Liver (tissue), 9 donors: ENCODE results near the gene WDR75. TPM values are rescaled to one million over a fixed set of nuclear protein-coding genes. Genes with fewer than 3 reads are reported as not detected.
A peak's percentile ranks its signal among the peaks of the same experiment; 100 is the strongest.

Source experiments
- DNase-seq: peaks from one replicate; pipeline ENCODE4 v3.0.0-alpha.2; 2017; ENCODE audit warnings: low spot score
- H3K27ac ChIP-seq, 2 donors: one replicate each; pipeline ENCODE4 v1.7.0; 2013; ENCODE audit warnings: inconsistent platforms in 2 of 2, low read length in 2 of 2, control low read depth in 1 of 2, low read depth in 1 of 2, mild to moderate bottlenecking in 1 of 2
- H3K27me3 ChIP-seq, 4 donors: one replicate each; pipeline versions ENCODE4 v1.6.1 to v1.7.0; 2013; ENCODE audit warnings: low read length in 3 of 4, inconsistent platforms in 1 of 4, mild to moderate bottlenecking in 1 of 4, moderate library complexity in 1 of 4; ENCODE audit not compliant: control insufficient read depth in 4 of 4, insufficient read depth in 4 of 4
- H3K36me3 ChIP-seq, 4 donors: one replicate each; pipeline versions ENCODE4 v1.6.1 to v1.7.0; 2013; ENCODE audit warnings: low read length in 3 of 4, mild to moderate bottlenecking in 3 of 4, low read depth in 1 of 4, moderate library complexity in 1 of 4; ENCODE audit not compliant: control insufficient read depth in 4 of 4, insufficient read depth in 3 of 4
- H3K4me1 ChIP-seq, 4 donors: one replicate each; pipeline versions ENCODE4 v1.6.1 to v1.7.0; 2013; ENCODE audit warnings: low read length in 3 of 4, mild to moderate bottlenecking in 3 of 4, moderate library complexity in 1 of 4; ENCODE audit not compliant: control insufficient read depth in 4 of 4, insufficient read depth in 4 of 4
- H3K4me3 ChIP-seq, 3 donors: one replicate each; pipeline versions ENCODE4 v1.6.1 to v1.7.0; 2013; ENCODE audit warnings: low read length in 3 of 3, control low read depth in 1 of 3, low read depth in 1 of 3, mild to moderate bottlenecking in 1 of 3
- H3K9ac ChIP-seq, 2 donors: one replicate each; pipeline ENCODE4 v1.7.0; 2013; ENCODE audit warnings: low read length in 2 of 2, mild to moderate bottlenecking in 2 of 2, moderate library complexity in 2 of 2, control low read depth in 1 of 2, low read depth in 1 of 2
- H3K9me3 ChIP-seq, 4 donors: one replicate each; pipeline versions ENCODE4 v1.6.1 to v1.7.0; 2013; ENCODE audit warnings: low read length in 3 of 4; ENCODE audit not compliant: control insufficient read depth in 4 of 4
- ATF3 ChIP-seq: IDR thresholded peaks from 2 replicates; pipeline ENCODE4 v1.6.1; 2016; ENCODE audit warnings: antibody characterized with exemption
- EGR1 ChIP-seq, 2 donors: IDR thresholded peaks; 2 replicates each; pipeline ENCODE4 v1.6.1; 2016 to 2018; ENCODE audit warnings: antibody characterized with exemption in 2 of 2, low read depth in 2 of 2
- FOXA1 ChIP-seq: IDR thresholded peaks from 2 replicates; pipeline ENCODE4 v1.6.1; 2016; ENCODE audit warnings: antibody characterized with exemption
- FOXA2 ChIP-seq: IDR thresholded peaks from 2 replicates; pipeline ENCODE4 v1.6.1; 2016; ENCODE audit warnings: antibody characterized with exemption
- GABPA ChIP-seq, 2 donors: IDR thresholded peaks in 1 of 2; conservative IDR thresholded peaks in 1 of 2; 2 replicates each; pipeline ENCODE4 v1.6.1; 2016; ENCODE audit warnings: antibody characterized with exemption in 2 of 2, mild to moderate bottlenecking in 1 of 2, moderate library complexity in 1 of 2
- HNF4A ChIP-seq, 2 donors: conservative IDR thresholded peaks; 2 replicates each; pipeline ENCODE4 v1.6.1; 2016; ENCODE audit warnings: antibody characterized with exemption in 2 of 2, mild to moderate bottlenecking in 2 of 2
- HNF4G ChIP-seq: IDR thresholded peaks from 2 replicates; pipeline ENCODE4 v1.6.1; 2016; ENCODE audit warnings: antibody characterized with exemption
- JUND ChIP-seq, 2 donors: IDR thresholded peaks; 2 replicates each; pipeline ENCODE4 v1.6.1; 2016; ENCODE audit warnings: antibody characterized with exemption in 2 of 2
- NR2F2 ChIP-seq: IDR thresholded peaks from 2 replicates; pipeline ENCODE4 v1.6.1; 2016; ENCODE audit warnings: antibody characterized with exemption
- RAD21 ChIP-seq, 2 donors: IDR thresholded peaks; 2 replicates each; pipeline ENCODE4 v1.6.1; 2016; ENCODE audit warnings: antibody characterized with exemption in 2 of 2, mild to moderate bottlenecking in 2 of 2
- RXRA ChIP-seq, 2 donors: IDR thresholded peaks; 2 replicates each; pipeline ENCODE4 v1.6.1; 2017 to 2018; ENCODE audit warnings: antibody characterized with exemption in 2 of 2, mild to moderate bottlenecking in 1 of 2
- SP1 ChIP-seq: IDR thresholded peaks from 2 replicates; pipeline ENCODE4 v1.6.1; 2018; ENCODE audit warnings: antibody characterized with exemption, mild to moderate bottlenecking
- TAF1 ChIP-seq: conservative IDR thresholded peaks from 2 replicates; pipeline ENCODE4 v1.6.1; 2016; ENCODE audit warnings: antibody characterized with exemption, mild to moderate bottlenecking
- YY1 ChIP-seq: IDR thresholded peaks from 2 replicates; pipeline ENCODE4 v1.6.1; 2016; ENCODE audit warnings: antibody characterized with exemption, mild to moderate bottlenecking
- WGBS: extraction: QIAGEN DNeasy Blood & Tissue Kit; methylation state at CpG from one replicate; pipeline ENCODE4 v1.1.7; 2013; 5-methylcytosine and 5-hydroxymethylcytosine counted together
- polyA plus RNA-seq, 2 donors: library from polyadenylated mRNA; stranded (reverse) in 1 of 2; unstranded in 1 of 2; fragments of 200-250 nt in 1 of 2; fragments of >200 nt in 1 of 2; fragmentation: Nextera tagmentation in 1 of 2; extraction: Ambion mirVana in 1 of 2; gene quantifications; one replicate each; pipeline versions ENCODE4 v1.2.1 to v1.2.3, GENCODE V29; 2013 to 2015
- total RNA-seq, 2 donors: library from RNA; depleted of rRNA; stranded (reverse); fragments of >200 nt; gene quantifications; one replicate each; pipeline ENCODE4 v1.2.3, GENCODE V29; 2014
- TF ChIP-seq, protein P1 (sequence below): fragments of 150-350 bp; IDR thresholded peaks from 2 replicates; pipeline ENCODE4 v1.5.1; 2017; ENCODE audit warnings: improper control_type of control experiment, low read depth, low read length; ENCODE audit not compliant: missing input control
- TF ChIP-seq, protein P2 (sequence below): IDR thresholded peaks from 2 replicates; pipeline ENCODE4 v1.6.1; 2016; ENCODE audit warnings: antibody characterized with exemption
- TF ChIP-seq, protein P3 (sequence below): IDR thresholded peaks from 2 replicates; pipeline ENCODE4 v1.6.1; 2016; ENCODE audit warnings: antibody characterized with exemption
- TF ChIP-seq, protein P4 (sequence below): IDR thresholded peaks from 2 replicates; pipeline ENCODE4 v1.6.1; 2016; ENCODE audit warnings: antibody characterized with exemption, mild to moderate bottlenecking
- donor health status: healthy.
- donor health status: healthy.
- donor health status: healthy.
- donor health status: healthy.
- donor health status: healthy.

WDR75 gene
- total and polyA plus RNA-seq, 4 donors = 7.9 to 24.5 (median 15.1) TPM

- H3K27me3 ChIP-seq = no peaks in the 10 kb centered on the region
- peak overlapping the region in 2 of 3 donors; percentile 26 for H3K4me3 ChIP-seq
- peak overlapping the region; percentile 52 to 54 for H3K27ac ChIP-seq
- TF ChIP-seq GABPA (IDR thresholded peaks at IDR 0.05 in 1 of 2, conservative IDR thresholded peaks at IDR 0.05 in 1 of 2) (no peak), FOXA2 (no peak), RXRA (IDR thresholded peaks at IDR 0.05) (peak; percentile 39 to 67), FOXA1 (no peak), SP1 (peak; percentile 69), NR2F2 (no peak), JUND (IDR thresholded peaks at IDR 0.05) (peak in 1 of 2 donors; percentile 12), YY1 (peak; percentile 71), HNF4A (conservative IDR thresholded peaks at IDR 0.05) (peak; percentile 48 to 55), ATF3 (no peak), HNF4G (no peak), RAD21 (IDR thresholded peaks at IDR 0.05) (no peak), TAF1 (no peak), EGR1 (IDR thresholded peaks at IDR 0.05; ENCODE audit: low read depth in 2 of 2) (no peak)
- TF ChIP-seq, protein P1, sequence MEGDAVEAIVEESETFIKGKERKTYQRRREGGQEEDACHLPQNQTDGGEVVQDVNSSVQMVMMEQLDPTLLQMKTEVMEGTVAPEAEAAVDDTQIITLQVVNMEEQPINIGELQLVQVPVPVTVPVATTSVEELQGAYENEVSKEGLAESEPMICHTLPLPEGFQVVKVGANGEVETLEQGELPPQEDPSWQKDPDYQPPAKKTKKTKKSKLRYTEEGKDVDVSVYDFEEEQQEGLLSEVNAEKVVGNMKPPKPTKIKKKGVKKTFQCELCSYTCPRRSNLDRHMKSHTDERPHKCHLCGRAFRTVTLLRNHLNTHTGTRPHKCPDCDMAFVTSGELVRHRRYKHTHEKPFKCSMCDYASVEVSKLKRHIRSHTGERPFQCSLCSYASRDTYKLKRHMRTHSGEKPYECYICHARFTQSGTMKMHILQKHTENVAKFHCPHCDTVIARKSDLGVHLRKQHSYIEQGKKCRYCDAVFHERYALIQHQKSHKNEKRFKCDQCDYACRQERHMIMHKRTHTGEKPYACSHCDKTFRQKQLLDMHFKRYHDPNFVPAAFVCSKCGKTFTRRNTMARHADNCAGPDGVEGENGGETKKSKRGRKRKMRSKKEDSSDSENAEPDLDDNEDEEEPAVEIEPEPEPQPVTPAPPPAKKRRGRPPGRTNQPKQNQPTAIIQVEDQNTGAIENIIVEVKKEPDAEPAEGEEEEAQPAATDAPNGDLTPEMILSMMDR = no peak
- TF ChIP-seq, protein P2, sequence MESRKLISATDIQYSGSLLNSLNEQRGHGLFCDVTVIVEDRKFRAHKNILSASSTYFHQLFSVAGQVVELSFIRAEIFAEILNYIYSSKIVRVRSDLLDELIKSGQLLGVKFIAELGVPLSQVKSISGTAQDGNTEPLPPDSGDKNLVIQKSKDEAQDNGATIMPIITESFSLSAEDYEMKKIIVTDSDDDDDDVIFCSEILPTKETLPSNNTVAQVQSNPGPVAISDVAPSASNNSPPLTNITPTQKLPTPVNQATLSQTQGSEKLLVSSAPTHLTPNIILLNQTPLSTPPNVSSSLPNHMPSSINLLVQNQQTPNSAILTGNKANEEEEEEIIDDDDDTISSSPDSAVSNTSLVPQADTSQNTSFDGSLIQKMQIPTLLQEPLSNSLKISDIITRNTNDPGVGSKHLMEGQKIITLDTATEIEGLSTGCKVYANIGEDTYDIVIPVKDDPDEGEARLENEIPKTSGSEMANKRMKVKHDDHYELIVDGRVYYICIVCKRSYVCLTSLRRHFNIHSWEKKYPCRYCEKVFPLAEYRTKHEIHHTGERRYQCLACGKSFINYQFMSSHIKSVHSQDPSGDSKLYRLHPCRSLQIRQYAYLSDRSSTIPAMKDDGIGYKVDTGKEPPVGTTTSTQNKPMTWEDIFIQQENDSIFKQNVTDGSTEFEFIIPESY = no peak
- TF ChIP-seq, protein P3, sequence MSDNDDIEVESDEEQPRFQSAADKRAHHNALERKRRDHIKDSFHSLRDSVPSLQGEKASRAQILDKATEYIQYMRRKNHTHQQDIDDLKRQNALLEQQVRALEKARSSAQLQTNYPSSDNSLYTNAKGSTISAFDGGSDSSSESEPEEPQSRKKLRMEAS = no peak
- TF ChIP-seq, protein P4, sequence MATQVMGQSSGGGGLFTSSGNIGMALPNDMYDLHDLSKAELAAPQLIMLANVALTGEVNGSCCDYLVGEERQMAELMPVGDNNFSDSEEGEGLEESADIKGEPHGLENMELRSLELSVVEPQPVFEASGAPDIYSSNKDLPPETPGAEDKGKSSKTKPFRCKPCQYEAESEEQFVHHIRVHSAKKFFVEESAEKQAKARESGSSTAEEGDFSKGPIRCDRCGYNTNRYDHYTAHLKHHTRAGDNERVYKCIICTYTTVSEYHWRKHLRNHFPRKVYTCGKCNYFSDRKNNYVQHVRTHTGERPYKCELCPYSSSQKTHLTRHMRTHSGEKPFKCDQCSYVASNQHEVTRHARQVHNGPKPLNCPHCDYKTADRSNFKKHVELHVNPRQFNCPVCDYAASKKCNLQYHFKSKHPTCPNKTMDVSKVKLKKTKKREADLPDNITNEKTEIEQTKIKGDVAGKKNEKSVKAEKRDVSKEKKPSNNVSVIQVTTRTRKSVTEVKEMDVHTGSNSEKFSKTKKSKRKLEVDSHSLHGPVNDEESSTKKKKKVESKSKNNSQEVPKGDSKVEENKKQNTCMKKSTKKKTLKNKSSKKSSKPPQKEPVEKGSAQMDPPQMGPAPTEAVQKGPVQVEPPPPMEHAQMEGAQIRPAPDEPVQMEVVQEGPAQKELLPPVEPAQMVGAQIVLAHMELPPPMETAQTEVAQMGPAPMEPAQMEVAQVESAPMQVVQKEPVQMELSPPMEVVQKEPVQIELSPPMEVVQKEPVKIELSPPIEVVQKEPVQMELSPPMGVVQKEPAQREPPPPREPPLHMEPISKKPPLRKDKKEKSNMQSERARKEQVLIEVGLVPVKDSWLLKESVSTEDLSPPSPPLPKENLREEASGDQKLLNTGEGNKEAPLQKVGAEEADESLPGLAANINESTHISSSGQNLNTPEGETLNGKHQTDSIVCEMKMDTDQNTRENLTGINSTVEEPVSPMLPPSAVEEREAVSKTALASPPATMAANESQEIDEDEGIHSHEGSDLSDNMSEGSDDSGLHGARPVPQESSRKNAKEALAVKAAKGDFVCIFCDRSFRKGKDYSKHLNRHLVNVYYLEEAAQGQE = no peak
- DNase-seq = no peak
- H3K9ac ChIP-seq = no peak overlapping the region
- peaks cover 6 to 48% (median 34%) of the 10 kb centered on the region in 4 donors for H3K4me1 ChIP-seq
- H3K36me3 ChIP-seq = peaks cover 0 to 47% (median 27%) of the 10 kb centered on the region in 4 donors
- H3K9me3 ChIP-seq = no peaks in the 10 kb centered on the region
- WGBS = 49% methylated on average over 4 of the region's 4 CpGs
These were observed 26.3 kb downstream of the WDR75 start for GRCh38 chr2:189467593-189467992.
